Esophagus (tissue), 2 donors: ENCODE measurements around the gene DUSP2. TPM values are rescaled to one million over a fixed set of nuclear protein-coding genes. Genes with fewer than 3 reads are reported as not detected.

ENCODE experiments used
- H3K27ac ChIP-seq, 2 donors: one replicate each; pipeline ENCODE4 v1.5.1; 2013; ENCODE audit warnings: low read depth in 2 of 2, mild to moderate bottlenecking in 2 of 2, inconsistent platforms in 1 of 2, low read length in 1 of 2, moderate library complexity in 1 of 2
- H3K27me3 ChIP-seq, 2 donors: one replicate each; pipeline ENCODE4 v1.6.1; 2013; ENCODE audit warnings: low read length in 2 of 2, control low read depth in 1 of 2, mild to moderate bottlenecking in 1 of 2; ENCODE audit not compliant: insufficient read depth in 2 of 2, control insufficient read depth in 1 of 2
- H3K36me3 ChIP-seq, 2 donors: one replicate each; pipeline ENCODE4 v1.6.1; 2013; ENCODE audit warnings: low read length in 1 of 2; ENCODE audit not compliant: control insufficient read depth in 2 of 2, insufficient read depth in 2 of 2
- H3K4me1 ChIP-seq, 2 donors: one replicate each; pipeline ENCODE4 v1.6.1; 2013; ENCODE audit warnings: low read length in 1 of 2; ENCODE audit not compliant: control insufficient read depth in 2 of 2, insufficient read depth in 2 of 2
- H3K4me3 ChIP-seq, 2 donors: one replicate each; pipeline ENCODE4 v1.5.1; 2013; ENCODE audit warnings: low read length in 2 of 2, mild to moderate bottlenecking in 2 of 2, low read depth in 1 of 2, moderate library complexity in 1 of 2
- H3K9me3 ChIP-seq, 2 donors: one replicate each; pipeline ENCODE4 v1.6.1; 2013; ENCODE audit warnings: mild to moderate bottlenecking in 2 of 2, low read depth in 1 of 2, low read length in 1 of 2, moderate library complexity in 1 of 2; ENCODE audit not compliant: control insufficient read depth in 2 of 2, insufficient read depth in 1 of 2
- WGBS, 2 donors: extraction: QIAGEN DNeasy Blood & Tissue Kit; methylation state at CpG; one replicate each; pipeline ENCODE4 v1.1.7; 2013; 5-methylcytosine and 5-hydroxymethylcytosine counted together
- polyA plus RNA-seq, 2 donors: library from polyadenylated mRNA; stranded (reverse); fragments of 200-250 nt; gene quantifications; one replicate each; pipeline ENCODE4 v1.2.3, GENCODE V29; 2013
- donor health status: healthy with polysubstance abuse.
- donor health status: Bipolar disorder and iron deficiency.

Gene DUSP2
- polyA plus RNA-seq, 2 donors = 2.8 to 3.2 TPM

DNA sequence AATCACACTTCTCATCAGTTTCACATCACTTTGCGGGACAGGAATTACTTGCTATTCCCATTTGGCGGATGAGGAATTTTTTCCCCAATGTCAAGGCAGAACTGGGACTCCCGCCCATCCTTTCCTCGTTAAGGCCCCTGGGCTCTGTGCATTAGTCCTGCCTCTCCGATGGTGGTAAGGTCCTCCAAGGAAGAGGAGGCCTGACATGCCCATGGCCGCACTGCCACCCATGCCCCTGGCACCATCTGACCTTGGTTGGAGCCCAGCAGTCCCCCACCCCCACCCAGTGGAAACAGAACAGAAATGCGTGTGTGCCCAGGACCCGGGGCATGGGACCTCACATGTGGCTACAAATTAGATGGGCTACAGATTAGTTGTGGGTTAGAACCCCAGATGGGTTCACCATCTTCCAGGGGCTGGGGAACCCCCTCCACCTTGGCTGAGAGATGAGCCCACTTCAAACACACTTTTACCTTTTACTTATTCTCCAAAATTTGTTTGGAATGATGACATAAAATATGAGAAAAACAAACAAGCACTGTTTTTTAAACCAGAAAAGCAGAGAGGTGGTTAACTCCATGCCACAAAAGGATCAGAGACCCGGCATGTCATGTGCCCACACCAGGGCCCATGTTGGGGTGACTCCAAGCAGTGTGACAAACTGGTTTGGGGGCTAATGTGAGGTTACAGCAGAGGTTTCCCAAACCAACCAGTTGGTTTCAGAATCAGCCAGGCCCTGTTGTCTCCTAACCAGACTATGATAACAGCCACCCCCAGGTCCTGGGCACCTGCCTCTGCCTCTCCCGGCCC, 11.0 kb upstream of the DUSP2 start:
- Histone ChIP-seq H3K9me3 (no peaks in the 10 kb centered on the region), H3K4me3 (no peak overlapping the region), H3K4me1 (peaks cover 2 to 5% of the 10 kb centered on the region in 2 donors), H3K27me3 (no peaks in the 10 kb centered on the region), H3K36me3 (no peaks in the 10 kb centered on the region), H3K27ac (no peak overlapping the region)
- WGBS, 2 donors = 81% methylated on average over 10 of the region's 10 CpGs

DNA sequence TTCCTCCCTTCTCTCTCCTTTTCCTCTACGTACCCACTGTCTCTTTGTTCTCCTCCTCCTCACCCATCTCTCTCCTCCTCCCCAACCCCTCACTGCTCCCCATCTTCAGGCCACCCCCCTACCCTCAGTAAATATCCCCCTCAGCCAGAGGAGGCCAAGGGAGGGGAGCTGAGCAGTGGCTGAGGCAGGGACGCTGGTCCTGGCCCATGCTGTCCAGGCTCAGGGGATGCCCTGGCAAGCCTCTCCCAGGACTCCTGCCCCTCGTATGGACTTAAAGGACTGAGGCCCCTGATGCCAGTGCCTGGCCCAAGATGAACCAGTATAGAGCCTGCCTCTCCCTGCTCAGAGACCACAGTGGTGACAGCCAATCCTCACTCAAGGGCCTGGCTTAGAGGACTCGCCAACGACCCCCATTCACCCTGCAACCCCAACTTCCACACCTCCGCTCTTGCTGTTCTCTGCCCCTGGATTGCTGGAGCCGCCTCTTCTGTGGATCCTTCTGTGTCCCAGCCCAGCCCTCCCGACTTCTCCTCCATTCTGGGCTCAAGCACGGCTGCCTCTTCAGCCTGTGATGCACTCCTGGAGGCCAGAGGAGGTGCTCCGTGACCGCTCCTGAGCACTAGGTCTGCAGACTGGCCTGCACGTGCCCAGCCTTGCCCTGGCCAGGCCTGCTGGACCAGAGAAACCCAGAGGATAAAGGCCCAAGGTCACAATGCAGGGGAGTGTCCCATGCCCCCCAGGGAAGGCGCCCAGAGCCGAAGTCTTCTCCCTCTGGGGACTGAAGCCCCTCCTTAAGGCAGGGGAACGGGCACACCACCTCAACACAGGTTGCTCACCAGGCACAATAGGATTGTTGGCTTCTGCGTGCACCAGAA, 9.5 kb upstream of the DUSP2 start:
- H3K4me3 ChIP-seq = no peak overlapping the region
- H3K9me3 ChIP-seq = no peaks in the 10 kb centered on the region
- H3K27ac ChIP-seq = no peak overlapping the region
- 86 to 89% methylated on average over 13 to 16 of the region's 16 CpGs for WGBS, 2 donors
- H3K4me1 ChIP-seq = peaks cover 2 to 5% of the 10 kb centered on the region in 2 donors
- no peaks in the 10 kb centered on the region for H3K27me3 ChIP-seq
- no peaks in the 10 kb centered on the region for H3K36me3 ChIP-seq

DNA sequence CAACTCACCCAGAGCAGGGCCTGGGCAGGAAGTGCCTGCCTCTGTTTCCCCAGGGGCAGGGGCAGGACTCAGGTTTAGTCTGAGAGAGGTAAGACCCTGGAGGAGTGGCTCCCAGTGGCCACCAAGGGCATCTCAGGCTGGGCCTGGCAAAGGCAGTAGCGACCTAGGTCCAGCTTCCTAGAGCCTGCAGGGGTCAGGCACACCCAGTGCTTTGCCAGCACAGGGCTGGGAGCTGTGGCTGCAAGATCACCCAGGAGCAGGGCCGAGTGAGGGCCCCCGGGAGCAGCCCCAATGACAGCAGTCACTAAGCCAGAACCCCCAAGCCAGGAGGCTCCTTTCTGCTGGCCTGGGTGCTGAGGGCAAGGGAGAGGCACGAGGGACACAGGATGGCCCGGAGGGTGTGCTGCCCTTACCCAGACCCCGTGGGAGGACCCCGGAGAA, 8.8 kb upstream of the DUSP2 start:
- Histone ChIP-seq H3K27ac (no peak overlapping the region), H3K4me1 (peaks cover 2 to 5% of the 10 kb centered on the region in 2 donors), H3K4me3 (no peak overlapping the region), H3K9me3 (no peaks in the 10 kb centered on the region), H3K36me3 (no peaks in the 10 kb centered on the region), H3K27me3 (no peaks in the 10 kb centered on the region)
- 74 to 79% methylated on average over 6 to 7 of the region's 7 CpGs for WGBS, 2 donors

DNA sequence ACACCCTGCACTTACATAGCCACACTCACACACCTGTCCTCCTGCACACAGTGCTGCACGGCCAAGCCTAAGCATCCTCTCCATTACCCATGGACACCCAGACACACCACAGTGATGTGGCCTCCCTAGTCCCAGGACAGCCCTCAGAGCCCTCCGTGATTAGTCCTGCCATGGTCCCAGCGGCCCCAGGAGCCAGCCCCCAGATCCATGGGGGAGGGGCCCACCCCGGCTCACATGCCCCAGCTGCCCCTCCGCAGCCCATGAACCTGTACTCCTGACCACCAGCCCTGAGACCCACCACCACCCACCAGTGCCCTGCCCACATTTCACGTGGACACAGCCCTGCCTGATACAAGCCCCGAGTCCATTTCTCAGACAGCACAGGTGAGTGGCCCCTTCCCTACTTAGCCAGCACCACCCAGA, 8.1 kb upstream of the DUSP2 start:
- WGBS, 2 donors = 88 to 97% methylated on average over 7 of the region's 7 CpGs
- H3K27me3 ChIP-seq = no peaks in the 10 kb centered on the region
- H3K4me3 ChIP-seq = no peak overlapping the region
- H3K4me1 ChIP-seq = peaks cover 5% of the 10 kb centered on the region in 2 donors
- H3K36me3 ChIP-seq = no peaks in the 10 kb centered on the region
- no peak overlapping the region for H3K27ac ChIP-seq
- H3K9me3 ChIP-seq = no peaks in the 10 kb centered on the region

DNA sequence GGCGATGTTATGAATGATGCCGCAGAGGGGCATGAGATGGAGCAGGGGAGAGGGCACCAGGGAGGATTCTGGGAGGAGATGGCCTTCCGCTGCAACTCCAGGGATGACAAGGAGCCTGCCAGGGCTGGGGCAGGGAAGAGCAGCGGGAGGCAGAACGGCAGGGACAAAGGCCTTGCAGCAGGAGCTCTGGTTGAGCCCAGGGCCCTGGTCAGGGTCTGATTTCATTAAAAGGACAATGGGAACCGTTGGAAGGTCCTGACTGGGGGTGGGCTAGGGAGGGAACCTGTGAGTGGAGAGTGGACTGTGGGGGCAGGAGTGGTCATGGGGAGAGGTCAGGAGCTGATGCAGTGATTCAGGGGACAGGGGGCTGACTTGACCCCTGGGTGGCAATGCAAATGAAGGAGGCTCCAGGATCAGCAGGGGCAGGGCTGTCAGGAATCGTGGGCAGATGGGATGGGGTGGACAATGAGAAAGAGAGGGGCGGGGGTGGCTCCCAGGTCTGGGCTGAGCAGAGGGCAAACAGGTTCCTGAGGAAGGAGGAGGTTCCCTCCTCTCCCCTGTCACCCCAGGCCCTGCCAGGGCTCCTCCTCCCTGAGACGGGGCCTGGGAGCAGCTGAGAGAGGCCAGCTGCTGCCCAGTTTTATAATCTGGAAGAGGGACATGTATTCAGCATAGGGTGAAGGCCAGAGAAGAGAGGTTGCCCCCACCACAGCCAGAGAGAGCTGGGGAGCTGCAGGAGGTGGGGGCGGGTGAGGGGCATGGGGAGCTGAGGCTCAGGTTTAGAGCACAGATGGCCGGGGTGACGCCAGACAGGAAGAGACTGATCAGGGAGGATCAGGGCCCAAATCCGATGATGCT, 7.3 kb upstream of the DUSP2 start:
- H3K27ac ChIP-seq = no peak overlapping the region
- no peaks in the 10 kb centered on the region for H3K9me3 ChIP-seq
- H3K36me3 ChIP-seq = no peaks in the 10 kb centered on the region
- 78 to 79% methylated on average over 11 to 13 of the region's 13 CpGs for WGBS, 2 donors
- no peak overlapping the region for H3K4me3 ChIP-seq
- H3K4me1 ChIP-seq = peaks cover 2 to 7% of the 10 kb centered on the region in 2 donors
- H3K27me3 ChIP-seq = no peaks in the 10 kb centered on the region

DNA sequence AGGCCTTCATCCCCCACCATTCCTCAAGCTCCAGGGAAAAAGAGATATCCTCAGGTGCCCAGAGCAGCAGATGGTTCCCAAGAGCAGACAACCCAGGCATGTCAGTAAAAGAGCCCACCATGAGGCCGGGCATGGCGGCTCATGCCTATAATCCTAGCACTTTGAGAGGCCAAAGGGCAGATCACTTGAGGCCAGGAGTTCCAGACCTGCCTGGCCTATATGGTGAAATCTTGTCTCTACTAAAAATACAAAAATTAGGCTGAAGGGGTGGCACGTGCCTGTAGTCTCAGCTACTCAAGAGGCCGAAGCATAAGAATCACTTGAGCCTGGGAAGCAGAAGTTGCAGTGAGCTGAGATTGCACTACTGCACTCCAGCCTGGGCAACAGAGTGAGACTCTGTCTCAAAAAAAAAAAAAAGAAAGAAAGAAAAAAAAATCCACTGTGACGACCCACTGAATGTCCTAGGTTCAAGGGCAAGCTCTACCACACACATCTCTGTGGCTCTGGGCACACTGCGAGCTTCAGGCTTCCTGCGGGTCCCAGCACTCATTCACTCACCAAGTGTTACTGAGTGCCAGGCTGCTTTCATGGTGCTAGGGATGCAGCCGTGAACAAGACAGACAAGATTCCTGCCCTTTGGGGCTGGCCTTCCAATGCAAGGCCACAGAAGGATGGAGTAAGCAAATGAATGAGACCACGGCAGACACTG, 6.5 kb upstream of the DUSP2 start:
- peaks cover 1 to 7% of the 10 kb centered on the region in 2 donors for H3K4me1 ChIP-seq
- H3K4me3 ChIP-seq = no peak overlapping the region
- H3K27ac ChIP-seq = no peak overlapping the region
- H3K9me3 ChIP-seq = no peaks in the 10 kb centered on the region
- H3K27me3 ChIP-seq = no peaks in the 10 kb centered on the region
- H3K36me3 ChIP-seq = no peaks in the 10 kb centered on the region
- WGBS, 2 donors = 91 to 94% methylated on average over 9 of the region's 9 CpGs

DNA sequence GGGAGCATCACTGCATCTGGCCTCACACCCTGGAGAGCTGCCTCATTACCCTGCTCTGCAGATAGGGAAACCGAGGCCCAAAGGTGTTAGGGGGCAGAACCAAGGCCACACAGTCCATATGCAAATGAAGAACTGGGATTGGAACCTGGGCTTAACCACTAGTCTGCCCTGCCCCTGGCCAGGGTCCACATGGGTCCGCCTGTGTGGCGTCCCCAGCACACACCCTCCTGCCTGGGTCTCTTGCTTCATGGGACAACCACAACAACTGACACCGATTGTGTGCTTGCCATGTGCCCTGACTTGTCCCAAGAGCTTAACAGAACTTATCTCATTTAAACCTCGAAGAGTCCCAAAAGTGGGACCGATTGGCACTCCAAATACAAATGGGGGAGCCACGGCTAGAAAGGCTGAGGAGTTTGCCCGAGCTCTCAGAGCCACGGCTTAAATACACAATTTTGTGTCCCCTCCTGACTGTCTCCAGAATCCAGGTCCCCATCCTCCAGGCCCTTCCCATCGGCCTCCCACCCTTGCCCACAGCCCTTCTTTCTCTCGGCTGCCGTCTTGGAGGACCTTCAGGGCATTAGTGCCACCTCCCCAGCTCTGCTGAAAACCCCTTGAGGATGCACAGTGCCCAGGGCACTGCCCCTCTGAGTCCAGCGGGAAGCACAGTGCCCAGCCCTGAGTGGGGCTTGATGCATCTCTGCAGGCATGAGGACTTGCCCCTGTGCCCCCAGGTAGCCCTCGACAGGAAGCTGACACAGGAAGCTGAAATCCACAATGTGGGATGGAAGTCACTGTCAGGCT, 5.8 kb upstream of the DUSP2 start:
- Histone ChIP-seq H3K27me3 (no peaks in the 10 kb centered on the region), H3K36me3 (no peaks in the 10 kb centered on the region), H3K27ac (no peak overlapping the region), H3K9me3 (no peaks in the 10 kb centered on the region), H3K4me1 (peaks cover 2 to 7% of the 10 kb centered on the region in 2 donors), H3K4me3 (no peak overlapping the region)
- 89 to 94% methylated on average over 14 of the region's 14 CpGs for WGBS, 2 donors

DNA sequence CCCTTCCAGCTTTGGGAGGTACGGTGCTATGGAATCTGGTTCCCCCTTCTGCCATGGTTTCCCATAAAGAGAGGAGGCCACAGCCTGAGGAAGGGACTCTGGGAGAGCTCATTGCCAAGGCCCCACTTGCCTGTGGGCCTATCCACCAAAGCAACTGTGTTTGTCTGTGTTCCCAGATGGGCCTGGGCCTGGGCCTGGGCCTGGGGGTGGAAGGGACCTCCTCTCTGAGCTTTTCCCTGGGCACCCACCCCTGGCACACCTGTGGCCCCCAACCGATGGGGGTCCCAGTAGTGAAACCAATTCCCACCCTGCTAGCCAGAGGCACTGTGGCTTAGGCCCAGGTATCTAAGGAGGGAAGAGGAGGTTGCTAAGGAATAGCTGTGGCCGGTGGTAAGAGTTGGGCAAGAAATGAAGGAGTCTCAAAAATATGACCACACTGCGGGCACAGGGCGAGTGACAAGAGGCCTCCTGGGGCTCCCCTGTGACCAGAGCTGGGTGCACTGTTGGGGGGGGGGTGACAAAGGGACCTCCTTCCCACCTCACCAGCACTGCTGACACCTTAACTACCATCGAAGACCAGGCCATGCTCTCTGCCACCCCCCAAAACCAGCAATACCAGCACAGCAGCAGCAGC, 4.9 kb upstream of the DUSP2 start:
- 93% methylated on average over 6 of the region's 6 CpGs for WGBS, 2 donors
- H3K27ac ChIP-seq = no peak overlapping the region

More for the DNA sequence above, 4.9 kb upstream of the DUSP2 start:
- Histone ChIP-seq H3K4me3 (no peak overlapping the region), H3K27me3 (no peaks in the 10 kb centered on the region), H3K9me3 (no peaks in the 10 kb centered on the region), H3K36me3 (no peaks in the 10 kb centered on the region), H3K4me1 (peaks cover 3 to 7% of the 10 kb centered on the region in 2 donors)
